Choroid plexus epithelial cell (primary cell): Measurements from ENCODE around the gene TSC1.

Source experiments
- DNase-seq: peaks from one replicate; pipeline ENCODE4 v3.0.0-alpha.2; 2010; ENCODE audit warnings: low read depth
- H3K4me3 ChIP-seq: 2 replicates; pipeline ENCODE4 v1.5.1; 2011; ENCODE audit warnings: low read depth, mild to moderate bottlenecking, control low read depth, low read length, moderate library complexity
- CTCF ChIP-seq: conservative IDR thresholded peaks from 2 replicates; pipeline ENCODE4 v1.5.1; 2011; ENCODE audit warnings: low read depth, mild to moderate bottlenecking, control low read depth, inconsistent platforms, low read length, moderate library complexity

Gene TSC1

GRCh38 chr9:132887181-132888120 lies 57.0 kb downstream of the TSC1 start:
- no peak overlapping the region for H3K4me3 ChIP-seq
- no peak for DNase-seq
- TF ChIP-seq CTCF: no peak

GRCh38 chr9:132886334-132886725 lies 58.1 kb downstream of the TSC1 start:
- no peak overlapping the region for H3K4me3 ChIP-seq
- TF ChIP-seq CTCF: no peak
- DNase-seq: no peak

- no peak for DNase-seq
- TF ChIP-seq CTCF: no peak
These were observed 58.6 kb downstream of the TSC1 start for GRCh38 chr9:132885720-132886333.

GRCh38 chr9:132883349-132884294 lies 60.8 kb downstream of the TSC1 start:
- DNase-seq: no peak
- no peak overlapping the region for H3K4me3 ChIP-seq
- TF ChIP-seq CTCF: no peak

More at GRCh38 chr9:132885720-132886333, 58.6 kb downstream of the TSC1 start:
- H3K4me3 ChIP-seq: no peak overlapping the region

GRCh38 chr9:132882616-132883015 lies 61.8 kb downstream of the TSC1 start:
- no peak for DNase-seq
- TF ChIP-seq CTCF: no peak
- H3K4me3 ChIP-seq: no peak overlapping the region

- TF ChIP-seq CTCF: no peak
- no peak overlapping the region for H3K4me3 ChIP-seq
- DNase-seq: no peak
These were observed 62.6 kb downstream of the TSC1 start for GRCh38 chr9:132881826-132882225.
